Liver (tissue), 9 donors: Measurements from ENCODE around the gene GRB7. TPM values are rescaled to one million over a fixed set of nuclear protein-coding genes. Genes with fewer than 3 reads are reported as not detected.

Experiments used
- DNase-seq: peaks from one replicate; pipeline ENCODE4 v3.0.0-alpha.2; 2017; ENCODE audit warnings: low spot score
- H3K27ac ChIP-seq, 2 donors: one replicate each; pipeline ENCODE4 v1.7.0; 2013; ENCODE audit warnings: inconsistent platforms in 2 of 2, low read length in 2 of 2, control low read depth in 1 of 2, low read depth in 1 of 2, mild to moderate bottlenecking in 1 of 2
- H3K27me3 ChIP-seq, 4 donors: one replicate each; pipeline versions ENCODE4 v1.6.1 to v1.7.0; 2013; ENCODE audit warnings: low read length in 3 of 4, inconsistent platforms in 1 of 4, mild to moderate bottlenecking in 1 of 4, moderate library complexity in 1 of 4; ENCODE audit not compliant: control insufficient read depth in 4 of 4, insufficient read depth in 4 of 4
- H3K36me3 ChIP-seq, 4 donors: one replicate each; pipeline versions ENCODE4 v1.6.1 to v1.7.0; 2013; ENCODE audit warnings: low read length in 3 of 4, mild to moderate bottlenecking in 3 of 4, low read depth in 1 of 4, moderate library complexity in 1 of 4; ENCODE audit not compliant: control insufficient read depth in 4 of 4, insufficient read depth in 3 of 4
- H3K4me1 ChIP-seq, 4 donors: one replicate each; pipeline versions ENCODE4 v1.6.1 to v1.7.0; 2013; ENCODE audit warnings: low read length in 3 of 4, mild to moderate bottlenecking in 3 of 4, moderate library complexity in 1 of 4; ENCODE audit not compliant: control insufficient read depth in 4 of 4, insufficient read depth in 4 of 4
- H3K4me3 ChIP-seq, 3 donors: one replicate each; pipeline versions ENCODE4 v1.6.1 to v1.7.0; 2013; ENCODE audit warnings: low read length in 3 of 3, control low read depth in 1 of 3, low read depth in 1 of 3, mild to moderate bottlenecking in 1 of 3
- H3K9ac ChIP-seq, 2 donors: one replicate each; pipeline ENCODE4 v1.7.0; 2013; ENCODE audit warnings: low read length in 2 of 2, mild to moderate bottlenecking in 2 of 2, moderate library complexity in 2 of 2, control low read depth in 1 of 2, low read depth in 1 of 2
- H3K9me3 ChIP-seq, 4 donors: one replicate each; pipeline versions ENCODE4 v1.6.1 to v1.7.0; 2013; ENCODE audit warnings: low read length in 3 of 4; ENCODE audit not compliant: control insufficient read depth in 4 of 4
- CTCF ChIP-seq: fragments of 150-350 bp; IDR thresholded peaks from 2 replicates; pipeline ENCODE4 v1.5.1; 2017; ENCODE audit warnings: improper control_type of control experiment, low read depth, low read length; ENCODE audit not compliant: missing input control
- GABPA ChIP-seq, 2 donors: IDR thresholded peaks in 1 of 2; conservative IDR thresholded peaks in 1 of 2; 2 replicates each; pipeline ENCODE4 v1.6.1; 2016; ENCODE audit warnings: antibody characterized with exemption in 2 of 2, mild to moderate bottlenecking in 1 of 2, moderate library complexity in 1 of 2
- HNF4A ChIP-seq, 2 donors: conservative IDR thresholded peaks; 2 replicates each; pipeline ENCODE4 v1.6.1; 2016; ENCODE audit warnings: antibody characterized with exemption in 2 of 2, mild to moderate bottlenecking in 2 of 2
- HNF4G ChIP-seq: IDR thresholded peaks from 2 replicates; pipeline ENCODE4 v1.6.1; 2016; ENCODE audit warnings: antibody characterized with exemption
- JUND ChIP-seq, 2 donors: IDR thresholded peaks; 2 replicates each; pipeline ENCODE4 v1.6.1; 2016; ENCODE audit warnings: antibody characterized with exemption in 2 of 2
- RAD21 ChIP-seq, 2 donors: IDR thresholded peaks; 2 replicates each; pipeline ENCODE4 v1.6.1; 2016; ENCODE audit warnings: antibody characterized with exemption in 2 of 2, mild to moderate bottlenecking in 2 of 2
- TAF1 ChIP-seq: conservative IDR thresholded peaks from 2 replicates; pipeline ENCODE4 v1.6.1; 2016; ENCODE audit warnings: antibody characterized with exemption, mild to moderate bottlenecking
- YY1 ChIP-seq: IDR thresholded peaks from 2 replicates; pipeline ENCODE4 v1.6.1; 2016; ENCODE audit warnings: antibody characterized with exemption, mild to moderate bottlenecking
- WGBS: extraction: QIAGEN DNeasy Blood & Tissue Kit; methylation state at CpG from one replicate; pipeline ENCODE4 v1.1.7; 2013; 5-methylcytosine and 5-hydroxymethylcytosine counted together
- polyA plus RNA-seq, 2 donors: library from polyadenylated mRNA; stranded (reverse) in 1 of 2; unstranded in 1 of 2; fragments of 200-250 nt in 1 of 2; fragments of >200 nt in 1 of 2; fragmentation: Nextera tagmentation in 1 of 2; extraction: Ambion mirVana in 1 of 2; gene quantifications; one replicate each; pipeline versions ENCODE4 v1.2.1 to v1.2.3, GENCODE V29; 2013 to 2015
- total RNA-seq, 2 donors: library from RNA; depleted of rRNA; stranded (reverse); fragments of >200 nt; gene quantifications; one replicate each; pipeline ENCODE4 v1.2.3, GENCODE V29; 2014
- TF ChIP-seq, protein P1 (sequence below): IDR thresholded peaks from 2 replicates; pipeline ENCODE4 v1.6.1; 2016; ENCODE audit warnings: antibody characterized with exemption
- donor health status: healthy.
- donor health status: healthy.
- donor health status: healthy.
- donor health status: healthy.
- donor health status: healthy.

Gene GRB7
- total and polyA plus RNA-seq, 4 donors = 1.9 to 6.8 (median 2.5) TPM

DNA sequence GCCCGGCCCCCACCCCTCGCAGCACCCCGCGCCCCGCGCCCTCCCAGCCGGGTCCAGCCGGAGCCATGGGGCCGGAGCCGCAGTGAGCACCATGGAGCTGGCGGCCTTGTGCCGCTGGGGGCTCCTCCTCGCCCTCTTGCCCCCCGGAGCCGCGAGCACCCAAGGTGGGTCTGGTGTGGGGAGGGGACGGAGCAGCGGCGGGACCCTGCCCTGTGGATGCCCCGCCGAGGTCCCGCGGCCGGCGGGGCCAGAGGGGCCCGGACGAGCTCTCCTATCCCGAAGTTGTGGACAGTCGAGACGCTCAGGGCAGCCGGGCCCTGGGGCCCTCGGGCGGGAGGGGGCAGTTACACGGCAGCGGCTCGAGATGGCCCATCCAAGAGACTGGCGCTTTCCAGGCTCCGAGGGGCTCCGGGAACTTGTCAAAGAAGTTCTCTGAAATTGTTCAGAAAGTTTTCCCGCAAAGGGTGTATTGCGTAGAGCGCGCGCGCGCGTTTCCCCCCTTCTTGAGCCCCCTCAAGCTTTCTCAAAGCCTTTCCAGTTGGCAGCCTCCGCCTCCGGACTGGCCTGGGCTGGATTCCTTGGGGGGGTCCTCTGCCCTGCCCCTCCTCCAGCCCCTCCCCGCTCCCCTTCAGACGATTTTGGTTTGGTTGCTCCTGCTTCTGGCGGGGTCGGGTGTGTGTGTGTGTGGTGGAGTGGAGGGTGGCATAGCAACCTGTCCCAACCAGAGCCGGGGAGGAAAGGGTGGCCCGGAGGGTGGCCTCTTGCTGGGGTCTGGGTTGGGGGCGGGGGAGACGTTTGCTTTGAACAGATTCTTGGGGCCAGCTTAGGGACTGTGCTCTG lies 37.4 kb upstream of the GRB7 start:
- H3K9me3 ChIP-seq = no peaks in the 10 kb centered on the region
- H3K27ac ChIP-seq = peak overlapping the region; percentile 95 to 98
- WGBS = 3% methylated on average over 57 of the region's 57 CpGs
- H3K4me1 ChIP-seq = peaks cover 29 to 62% (median 53%) of the 10 kb centered on the region in 4 donors
- peak overlapping the region; percentile 36 to 74 for H3K9ac ChIP-seq
- no peaks in the 10 kb centered on the region for H3K36me3 ChIP-seq
- no peak for DNase-seq
- peak overlapping the region in 2 of 3 donors; percentile 75 to 81 for H3K4me3 ChIP-seq
- TF ChIP-seq CTCF (no peak), TAF1 (no peak)
- no peaks in the 10 kb centered on the region for H3K27me3 ChIP-seq

DNA sequence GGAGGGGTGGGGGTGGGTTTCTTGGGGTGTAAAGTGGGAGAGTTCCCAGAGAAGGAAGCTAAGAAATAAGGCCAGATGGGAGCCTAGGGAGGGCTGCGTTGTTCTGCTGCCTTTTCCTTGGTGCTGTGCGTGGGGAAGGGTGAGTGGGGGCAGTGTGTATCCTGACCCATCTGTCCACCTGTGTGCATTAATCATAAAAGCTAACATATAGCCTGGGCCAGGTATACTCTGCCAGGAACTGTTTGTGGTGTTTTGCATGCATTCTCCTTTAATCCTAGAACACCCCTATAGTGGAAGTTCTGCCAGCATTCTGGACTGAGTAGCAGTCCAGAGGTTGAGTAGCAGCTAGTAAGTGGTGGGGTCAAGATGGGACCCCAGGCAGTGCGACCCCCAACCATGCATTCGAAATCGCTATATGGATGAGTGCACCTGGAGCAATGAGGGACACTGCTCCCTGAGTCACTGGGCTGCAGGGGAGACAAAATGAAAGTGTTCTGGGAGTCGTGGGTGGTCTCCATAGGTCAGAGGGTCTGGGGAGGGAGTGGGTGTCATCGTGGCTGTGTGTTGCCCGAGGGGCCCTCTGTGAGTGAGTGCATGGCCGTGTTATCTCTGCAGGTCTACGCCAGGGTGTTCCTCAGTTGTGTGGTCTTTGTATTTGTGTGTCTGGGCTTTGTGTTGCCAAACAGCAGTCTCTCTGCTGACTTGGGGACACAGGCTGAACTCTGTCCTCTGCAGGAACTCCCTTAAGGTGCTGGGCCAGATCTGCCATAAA lies 36.5 kb upstream of the GRB7 start:
- Histone ChIP-seq H3K27ac (peak overlapping the region; percentile 95 to 98), H3K4me1 (peaks cover 28 to 62% (median 54%) of the 10 kb centered on the region in 4 donors), H3K4me3 (peak overlapping the region in 2 of 3 donors; percentile 31 to 81), H3K36me3 (no peaks in the 10 kb centered on the region), H3K9me3 (no peaks in the 10 kb centered on the region), H3K27me3 (no peaks in the 10 kb centered on the region), H3K9ac (peak overlapping the region; percentile 8 to 74)
- no peak for DNase-seq
- WGBS = 26% methylated on average over 10 of the region's 10 CpGs
- TF ChIP-seq GABPA (IDR thresholded peaks at IDR 0.05 in 1 of 2, conservative IDR thresholded peaks at IDR 0.05 in 1 of 2) (no peak), CTCF (no peak), JUND (IDR thresholded peaks at IDR 0.05) (no peak), TAF1 (no peak), RAD21 (IDR thresholded peaks at IDR 0.05) (no peak), HNF4G (no peak), YY1 (no peak), HNF4A (conservative IDR thresholded peaks at IDR 0.05) (no peak)
- TF ChIP-seq, protein P1, sequence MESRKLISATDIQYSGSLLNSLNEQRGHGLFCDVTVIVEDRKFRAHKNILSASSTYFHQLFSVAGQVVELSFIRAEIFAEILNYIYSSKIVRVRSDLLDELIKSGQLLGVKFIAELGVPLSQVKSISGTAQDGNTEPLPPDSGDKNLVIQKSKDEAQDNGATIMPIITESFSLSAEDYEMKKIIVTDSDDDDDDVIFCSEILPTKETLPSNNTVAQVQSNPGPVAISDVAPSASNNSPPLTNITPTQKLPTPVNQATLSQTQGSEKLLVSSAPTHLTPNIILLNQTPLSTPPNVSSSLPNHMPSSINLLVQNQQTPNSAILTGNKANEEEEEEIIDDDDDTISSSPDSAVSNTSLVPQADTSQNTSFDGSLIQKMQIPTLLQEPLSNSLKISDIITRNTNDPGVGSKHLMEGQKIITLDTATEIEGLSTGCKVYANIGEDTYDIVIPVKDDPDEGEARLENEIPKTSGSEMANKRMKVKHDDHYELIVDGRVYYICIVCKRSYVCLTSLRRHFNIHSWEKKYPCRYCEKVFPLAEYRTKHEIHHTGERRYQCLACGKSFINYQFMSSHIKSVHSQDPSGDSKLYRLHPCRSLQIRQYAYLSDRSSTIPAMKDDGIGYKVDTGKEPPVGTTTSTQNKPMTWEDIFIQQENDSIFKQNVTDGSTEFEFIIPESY = no peak
